Right cardiac atrium (tissue), 5 donors: ENCODE data around the gene GPSM1. TPM values are rescaled to one million over a fixed set of nuclear protein-coding genes. Genes with fewer than 3 reads are reported as not detected.

ENCODE experiments used
- ATAC-seq, 2 donors: fragments of 200-7000 bp; cut with Tn5 transposase; one replicate each; pipeline versions ENCODE4 v1.8.0 to v1.9.1; 2020; ENCODE audit warnings: moderate library complexity in 2 of 2, mild to moderate bottlenecking in 1 of 2
- DNase-seq, 3 donors: peaks; one replicate each; pipeline ENCODE4 v3.0.0-alpha.2; 2020
- H3K27ac ChIP-seq: one replicate; pipeline ENCODE4 v1.5.1; 2013; ENCODE audit warnings: mild to moderate bottlenecking, low read length, control low read depth, moderate library complexity
- H3K27me3 ChIP-seq: one replicate; pipeline ENCODE4 v1.6.1; 2013; ENCODE audit not compliant: control insufficient read depth, insufficient read depth
- H3K4me1 ChIP-seq: one replicate; pipeline ENCODE4 v1.6.1; 2013; ENCODE audit warnings: low read length; ENCODE audit not compliant: control insufficient read depth, insufficient read depth
- H3K4me3 ChIP-seq: one replicate; pipeline ENCODE4 v1.5.1; 2013; ENCODE audit warnings: low read length, control low read depth
- H3K9me3 ChIP-seq: one replicate; pipeline ENCODE4 v1.6.1; 2013; ENCODE audit warnings: low read length; ENCODE audit not compliant: control insufficient read depth
- WGBS: extraction: QIAGEN DNeasy Blood & Tissue Kit; methylation state at CpG from one replicate; pipeline ENCODE4 v1.1.7; 2013; 5-methylcytosine and 5-hydroxymethylcytosine counted together
- intact Hi-C, 4 donors: fragments of 100-400 bp; cut with DNase I; formaldehyde crosslinking; loops; one replicate each; pipeline versions ENCODE4 v1.11.0 to v1.14.0; 2022 to 2023
- polyA plus RNA-seq: library from polyadenylated mRNA; stranded (reverse); fragments of 200-250 nt; gene quantifications from one replicate; pipeline ENCODE4 v1.2.3, GENCODE V29; 2013
- total RNA-seq, 4 donors: library from RNA; stranded (reverse); fragmentation: NEBNext Ultra II Directional; extraction: Animal tissue kit (Norgen Biotek cat#: 25700); gene quantifications; one replicate each; pipeline ENCODE4 v1.2.1, GENCODE V29; 2021
- donor health status: healthy with polysubstance abuse.
- donor health status: DM: no; HTN: yes; CAD: no.
- donor health status: DM: no; HTN: no; CAD: no.
- donor health status: DM: no; HTN: yes; CAD: no; lungs with severe emphysema.
- donor health status: DM: yes; HTN: yes; CAD: no.

GPSM1 gene
- total and polyA plus RNA-seq, 5 donors, result 46.3 to 90.6 (median 73.3) TPM

GRCh38 chr9:136357202-136357725 is 29.9 kb downstream of the GPSM1 start:
- Histone ChIP-seq H3K4me3 (no peak overlapping the region), H3K27ac (no peak overlapping the region), H3K4me1 (no peaks in the 10 kb centered on the region), H3K9me3 (no peaks in the 10 kb centered on the region), H3K27me3 (no peaks in the 10 kb centered on the region)
- intact Hi-C loops, result no loop called here
- 73% methylated on average over 22 of the region's 22 CpGs for WGBS
- DNase-seq, result peak in 2 of 3 donors; percentile 20 to 66
- no peak for ATAC-seq

GRCh38 chr9:136358016-136358415 is 30.7 kb downstream of the GPSM1 start:
- ATAC-seq (no peak), DNase-seq (peak in 2 of 3 donors; percentile 70)
- no peak overlapping the region for H3K27ac ChIP-seq
- H3K9me3 ChIP-seq, result no peaks in the 10 kb centered on the region
- no peaks in the 10 kb centered on the region for H3K4me1 ChIP-seq
- H3K4me3 ChIP-seq, result no peak overlapping the region
- 83% methylated on average over 29 of the region's 29 CpGs for WGBS
- intact Hi-C loops, result no loop called here
- H3K27me3 ChIP-seq, result no peaks in the 10 kb centered on the region

- ATAC-seq (no peak), DNase-seq (no peak)
- intact Hi-C loops, result no loop called here
- H3K27ac ChIP-seq, result no peak overlapping the region
- 51% methylated on average over 2 of the region's 2 CpGs for WGBS
- H3K27me3 ChIP-seq, result no peaks in the 10 kb centered on the region
- no peak overlapping the region for H3K4me3 ChIP-seq
- H3K4me1 ChIP-seq, result peaks cover 2% of the 10 kb centered on the region
- no peaks in the 10 kb centered on the region for H3K9me3 ChIP-seq
These were observed 31.5 kb downstream of the GPSM1 start for GRCh38 chr9:136358888-136359287.

- 65% methylated on average over 38 of the region's 38 CpGs for WGBS
- Histone ChIP-seq H3K27me3 (no peaks in the 10 kb centered on the region), H3K27ac (no peak overlapping the region), H3K4me3 (no peak overlapping the region), H3K9me3 (no peaks in the 10 kb centered on the region), H3K4me1 (peaks cover 5% of the 10 kb centered on the region)
- ATAC-seq, result no peak
- intact Hi-C loops, result no loop called here
- DNase-seq, result peak in 1 of 3 donors; percentile 64
These were observed 32.7 kb downstream of the GPSM1 start for GRCh38 chr9:136359774-136360718.

- no peak overlapping the region for H3K4me3 ChIP-seq
- peak in 2 of 3 donors; percentile 58 to 77 for DNase-seq
- ATAC-seq, result no peak
- H3K27ac ChIP-seq, result peak overlapping the region; percentile 1
- H3K27me3 ChIP-seq, result no peaks in the 10 kb centered on the region
- intact Hi-C loops, result no loop called here
- H3K9me3 ChIP-seq, result no peaks in the 10 kb centered on the region
- WGBS, result 60% methylated on average over 43 of the region's 43 CpGs
- H3K4me1 ChIP-seq, result peaks cover 5% of the 10 kb centered on the region
These were observed 33.9 kb downstream of the GPSM1 start for GRCh38 chr9:136361047-136361753.

- H3K27me3 ChIP-seq, result no peaks in the 10 kb centered on the region
- 74% methylated on average over 26 of the region's 26 CpGs for whole genome bisulfite sequencing
- peak in 1 of 3 donors; percentile 71 for DNase-seq
- no peaks in the 10 kb centered on the region for H3K9me3 ChIP-seq
- H3K4me1 ChIP-seq, result peaks cover 5% of the 10 kb centered on the region
- no peak overlapping the region for H3K27ac ChIP-seq
- no peak overlapping the region for H3K4me3 ChIP-seq
- ATAC-seq, result peak in 1 of 2 donors; percentile 0
- intact Hi-C loops, result no loop called here
These were observed 34.6 kb downstream of the GPSM1 start for GRCh38 chr9:136361754-136362449.

GRCh38 chr9:136362450-136362784 is 35.1 kb downstream of the GPSM1 start:
- Histone ChIP-seq H3K9me3 (no peaks in the 10 kb centered on the region), H3K4me1 (peaks cover 5% of the 10 kb centered on the region), H3K4me3 (no peak overlapping the region), H3K27me3 (no peaks in the 10 kb centered on the region), H3K27ac (no peak overlapping the region)
- peak in 1 of 2 donors; percentile 3 for ATAC-seq
- 84% methylated on average over 6 of the region's 6 CpGs for WGBS
- intact Hi-C loops, result no loop called here
- DNase-seq, result peak in 2 of 3 donors; percentile 78 to 81

- peak within 1 kb of the TSS; percentile 89 for H3K4me3 ChIP-seq
- H3K4me1 ChIP-seq, result peaks cover 5% of the 10 kb centered on the region
- WGBS, result under 1% methylated on average over 97 of the region's 97 CpGs
- peak within 1 kb of the TSS; percentile 93 for H3K27ac ChIP-seq
- DNase-seq, result peak; percentile 98 to 99 (median 98)
- ATAC-seq, result peak; percentile 88 to 91
- no peaks in the 10 kb centered on the region for H3K9me3 ChIP-seq
- H3K27me3 ChIP-seq, result no peaks in the 10 kb centered on the region
- intact Hi-C loops, result no loop called here
These were observed 36.0 kb downstream of the GPSM1 start, which contains the start of gene DNLZ for GRCh38 chr9:136363106-136363948. TSS of gene DNLZ (minus strand) at chr9:136363744. CDS start at chr9:136363714, 30 bp downstream.

- intact Hi-C loops, result no loop called here
- 32% methylated on average over 54 of the region's 54 CpGs for WGBS
- Histone ChIP-seq H3K27ac (no peak overlapping the region), H3K27me3 (no peaks in the 10 kb centered on the region), H3K9me3 (no peaks in the 10 kb centered on the region), H3K4me1 (peaks cover 5% of the 10 kb centered on the region), H3K4me3 (no peak overlapping the region)
- ATAC-seq (no peak), DNase-seq (peak in 1 of 3 donors; percentile 72)
These were observed 36.8 kb downstream of the GPSM1 start for GRCh38 chr9:136363949-136364748.
